Breast epithelium (tissue), 4 donors: ENCODE measurements around the gene UBXN7. TPM values are rescaled to one million over a fixed set of nuclear protein-coding genes. Genes with fewer than 3 reads are reported as not detected.
"Not testable (repeated sequence)": the region's sequence is repeated elsewhere in the genome, so short reads cannot be mapped to it uniquely, and the experiment has no call there.

Experiments
- DNase-seq, 2 donors: peaks; one replicate each; pipeline ENCODE4 v3.0.0-alpha.2; 2019; ENCODE audit warnings: low spot score in 2 of 2
- H3K27ac ChIP-seq, 2 donors: fragments of 200-600 bp; sonication (generic) in 1 of 2; one replicate each; pipeline ENCODE4 v1.5.1; 2016 to 2019; ENCODE audit warnings: mild to moderate bottlenecking in 1 of 2
- H3K27me3 ChIP-seq, 2 donors: fragments of 200-600 bp; sonication (generic) in 1 of 2; one replicate each; pipeline versions ENCODE4 v1.5.1 to v1.6.0; 2017 to 2019; ENCODE audit warnings: control low read depth in 1 of 2, mild to moderate bottlenecking in 1 of 2
- H3K36me3 ChIP-seq: fragments of 200-600 bp; one replicate; pipeline ENCODE4 v1.5.1; 2019
- H3K4me1 ChIP-seq, 2 donors: fragments of 200-600 bp; sonication (generic); one replicate each; pipeline ENCODE4 v1.5.1; 2016 to 2019; ENCODE audit warnings: control low read depth in 1 of 2
- H3K4me3 ChIP-seq, 3 donors: fragments of 200-600 bp; sonication (generic); 1 replicate in 2 of 3; 2 replicates in 1 of 3; pipeline ENCODE4 v1.5.1; 2016 to 2019; ENCODE audit warnings: mild to moderate bottlenecking in 3 of 3, moderate library complexity in 2 of 3
- H3K9me3 ChIP-seq, 2 donors: fragments of 200-600 bp; sonication (generic) in 1 of 2; one replicate each; pipeline ENCODE4 v1.5.1; 2016 to 2019; ENCODE audit warnings: control low read depth in 1 of 2
- CTCF ChIP-seq, 3 donors: fragments of 450-650 bp; IDR thresholded peaks; one replicate each; pipeline ENCODE4 v1.5.1; 2016 to 2017; ENCODE audit warnings: antibody characterized with exemption in 3 of 3, mild to moderate bottlenecking in 3 of 3, moderate library complexity in 3 of 3
- POLR2A ChIP-seq: fragments of 450-650 bp; IDR thresholded peaks from one replicate; pipeline ENCODE4 v1.6.1; 2016; ENCODE audit warnings: antibody characterized with exemption, mild to moderate bottlenecking, moderate library complexity
- POLR2AphosphoS5 ChIP-seq, 3 donors: sonication (generic); formaldehyde crosslinking; IDR thresholded peaks; one replicate each; pipeline ENCODE4 v1.6.1; 2017; ENCODE audit warnings: antibody characterized with exemption in 3 of 3
- intact Hi-C: fragments of 100-400 bp; cut with DNase I; formaldehyde crosslinking; loops from one replicate; pipeline ENCODE4 v1.15.1; 2023; ENCODE audit warnings: low total_unique reads
- total RNA-seq, 3 donors: library from RNA; depleted of rRNA; stranded (reverse); fragments of >200 nt; gene quantifications; one replicate each; pipeline ENCODE4 v1.1.0, GENCODE V29; 2016

UBXN7 gene
- total RNA-seq, 3 donors from 2014 or later: 21.4 to 25.8 (median 21.6) TPM

- DNase-seq: no peak
- TF ChIP-seq CTCF (IDR thresholded peaks at IDR 0.05) (no peak), POLR2AphosphoS5 (IDR thresholded peaks at IDR 0.05) (no peak), POLR2A (no peak)
- H3K4me3 ChIP-seq: no peak overlapping the region
- H3K36me3 ChIP-seq: no peaks in the 10 kb centered on the region
- H3K9me3 ChIP-seq: no peaks in the 10 kb centered on the region
- no peaks in the 10 kb centered on the region for H3K4me1 ChIP-seq
- no peak overlapping the region for H3K27ac ChIP-seq
- no peaks in the 10 kb centered on the region for H3K27me3 ChIP-seq
- intact Hi-C loops: no loop called here
Observed at GRCh38 chr3:196320137-196320536, 112.1 kb downstream of the UBXN7 start.

GRCh38 chr3:196317687-196318467 is 114.3 kb downstream of the UBXN7 start, which contains the start of gene DYNLT2B:
Gene DYNLT2B (minus strand): TSS chr3:196318240. CDS start chr3:196318152, 88 bp downstream.
- TF ChIP-seq POLR2A (peak; percentile 32), POLR2AphosphoS5 (IDR thresholded peaks at IDR 0.05) (peak; percentile 53 to 73 (median 62)), CTCF (IDR thresholded peaks at IDR 0.05) (no peak)
- Histone ChIP-seq H3K36me3 (no peaks in the 10 kb centered on the region), H3K9me3 (no peaks in the 10 kb centered on the region), H3K27me3 (no peaks in the 10 kb centered on the region), H3K27ac (peak within 1 kb of the TSS; percentile 96 to 97), H3K4me1 (no peaks in the 10 kb centered on the region), H3K4me3 (peak within 1 kb of the TSS; percentile 59 to 91 (median 74))
- peak; percentile 82 to 85 for DNase-seq
- intact Hi-C loops: no loop called here

GRCh38 chr3:196316799-196317686 is 115.2 kb downstream of the UBXN7 start:
- H3K9me3 ChIP-seq, DNase-seq, H3K4me1 ChIP-seq, H3K36me3 ChIP-seq, intact Hi-C loops, H3K27me3 ChIP-seq: not testable (repeated sequence)
- Histone ChIP-seq H3K27ac (peak overlapping the region; percentile 96 to 97), H3K4me3 (peak overlapping the region; percentile 59 to 91 (median 74))

GRCh38 chr3:196315821-196316220 is 116.4 kb downstream of the UBXN7 start:
- Histone ChIP-seq H3K36me3 (no peaks in the 10 kb centered on the region), H3K27me3 (no peaks in the 10 kb centered on the region), H3K4me1 (no peaks in the 10 kb centered on the region), H3K27ac (no peak overlapping the region), H3K4me3 (no peak overlapping the region), H3K9me3 (no peaks in the 10 kb centered on the region)
- TF ChIP-seq CTCF (IDR thresholded peaks at IDR 0.05) (no peak), POLR2A (no peak), POLR2AphosphoS5 (IDR thresholded peaks at IDR 0.05) (no peak)
- intact Hi-C loops: no loop called here
- no peak for DNase-seq

- Histone ChIP-seq H3K9me3 (no peaks in the 10 kb centered on the region), H3K27ac (no peak overlapping the region), H3K4me1 (no peaks in the 10 kb centered on the region), H3K4me3 (no peak overlapping the region), H3K36me3 (no peaks in the 10 kb centered on the region), H3K27me3 (no peaks in the 10 kb centered on the region)
- intact Hi-C loops: no loop called here
- no peak for DNase-seq
- no peak for TF ChIP-seq POLR2A
- TF ChIP-seq POLR2AphosphoS5 (IDR thresholded peaks at IDR 0.05): no peak
- no peak for TF ChIP-seq CTCF (IDR thresholded peaks at IDR 0.05)
Observed at GRCh38 chr3:196314597-196314996, 117.6 kb downstream of the UBXN7 start.

GRCh38 chr3:196314086-196314485 is 118.1 kb downstream of the UBXN7 start:
- DNase-seq, H3K4me3 ChIP-seq, H3K36me3 ChIP-seq, intact Hi-C loops, H3K27me3 ChIP-seq, H3K27ac ChIP-seq, H3K9me3 ChIP-seq, H3K4me1 ChIP-seq: not testable (repeated sequence)

GRCh38 chr3:196302960-196303359 is 129.3 kb downstream of the UBXN7 start:
- DNase-seq, H3K27me3 ChIP-seq, H3K27ac ChIP-seq, intact Hi-C loops, H3K36me3 ChIP-seq, H3K4me1 ChIP-seq, H3K4me3 ChIP-seq, H3K9me3 ChIP-seq: not testable (repeated sequence)

GRCh38 chr3:196302551-196302950 is 129.7 kb downstream of the UBXN7 start:
- DNase-seq, H3K4me1 ChIP-seq, H3K27ac ChIP-seq, H3K27me3 ChIP-seq, H3K4me3 ChIP-seq, intact Hi-C loops, H3K36me3 ChIP-seq, H3K9me3 ChIP-seq: not testable (repeated sequence)
